NCI-H2227 (cell line): Measurements from ENCODE around the gene PIH1D1.
"Not testable (repeated sequence)": the region's sequence is repeated elsewhere in the genome, so short reads cannot be mapped to it uniquely, and the experiment has no call there.

ENCODE experiments used
- DNase-seq: peaks from one replicate; lab custom pipeline; 2025; ENCODE audit not compliant: unreplicated experiment; lab: John Stamatoyannopoulos, UW

The PIH1D1 gene

DNA sequence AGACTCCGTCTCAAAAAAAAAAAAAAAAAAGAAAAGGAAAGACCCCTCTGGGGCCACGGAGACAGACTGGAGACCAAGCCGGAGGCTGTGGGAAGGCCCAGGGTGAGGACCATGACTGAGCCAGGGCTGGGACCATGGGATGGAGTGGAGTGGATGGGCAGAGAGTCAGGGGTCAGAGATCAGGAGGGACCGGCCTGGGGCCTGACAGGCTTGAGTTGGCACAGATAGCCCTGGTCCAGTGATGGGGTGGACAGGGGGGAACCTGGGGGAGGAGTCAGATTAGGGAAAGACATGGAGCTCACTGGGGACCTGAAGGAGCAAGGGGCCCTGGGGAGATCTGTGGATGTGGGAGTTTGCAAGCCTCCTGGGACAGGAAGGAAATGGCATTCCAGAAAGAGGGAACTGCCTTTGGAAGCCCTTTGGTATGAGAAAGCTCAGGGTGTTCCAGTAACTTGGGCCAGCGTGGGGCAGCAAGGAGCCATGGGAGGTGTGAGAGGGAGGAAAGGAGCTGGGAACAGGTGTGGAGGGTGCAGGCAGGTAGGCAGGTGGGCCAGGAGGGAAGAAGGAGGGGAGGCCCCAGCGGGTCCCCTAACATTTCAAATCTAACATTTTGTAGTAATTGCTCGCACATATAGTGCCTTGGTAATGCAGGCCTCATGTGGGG is 29.5 kb upstream of the PIH1D1 start:
- no peak for DNase-seq

DNA sequence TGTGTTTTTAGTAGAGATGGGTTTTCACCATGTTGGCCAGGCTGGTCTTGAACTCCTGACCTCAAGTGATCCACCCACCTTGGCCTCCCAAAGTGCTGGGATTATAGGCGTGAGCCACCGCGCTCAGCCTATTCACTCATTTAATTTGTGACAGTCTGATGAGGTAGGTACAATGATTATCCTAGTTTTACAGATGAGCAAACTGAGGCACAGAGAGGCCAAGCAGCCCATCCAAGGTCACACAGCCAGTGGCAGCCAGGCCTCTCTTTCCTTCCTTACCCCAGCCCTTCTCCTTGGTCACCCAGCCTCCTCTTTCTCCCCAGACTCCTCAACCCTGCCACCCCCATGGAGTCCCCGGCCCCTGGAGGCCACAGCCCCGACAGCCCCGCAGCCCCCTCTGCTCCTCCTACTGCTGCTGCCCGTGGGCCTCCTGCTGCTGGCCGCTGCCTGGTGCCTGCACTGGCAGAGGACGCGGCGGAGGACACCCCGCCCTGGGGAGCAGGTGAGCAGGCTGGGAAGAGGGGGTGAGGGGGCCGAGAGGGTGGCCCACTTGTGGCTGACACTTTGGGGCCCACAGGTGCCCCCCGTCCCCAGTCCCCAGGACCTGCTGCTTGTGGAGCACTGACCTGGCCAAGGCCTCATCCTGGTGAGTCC is 28.5 kb upstream of the PIH1D1 start:
- DNase-seq = no peak

DNA sequence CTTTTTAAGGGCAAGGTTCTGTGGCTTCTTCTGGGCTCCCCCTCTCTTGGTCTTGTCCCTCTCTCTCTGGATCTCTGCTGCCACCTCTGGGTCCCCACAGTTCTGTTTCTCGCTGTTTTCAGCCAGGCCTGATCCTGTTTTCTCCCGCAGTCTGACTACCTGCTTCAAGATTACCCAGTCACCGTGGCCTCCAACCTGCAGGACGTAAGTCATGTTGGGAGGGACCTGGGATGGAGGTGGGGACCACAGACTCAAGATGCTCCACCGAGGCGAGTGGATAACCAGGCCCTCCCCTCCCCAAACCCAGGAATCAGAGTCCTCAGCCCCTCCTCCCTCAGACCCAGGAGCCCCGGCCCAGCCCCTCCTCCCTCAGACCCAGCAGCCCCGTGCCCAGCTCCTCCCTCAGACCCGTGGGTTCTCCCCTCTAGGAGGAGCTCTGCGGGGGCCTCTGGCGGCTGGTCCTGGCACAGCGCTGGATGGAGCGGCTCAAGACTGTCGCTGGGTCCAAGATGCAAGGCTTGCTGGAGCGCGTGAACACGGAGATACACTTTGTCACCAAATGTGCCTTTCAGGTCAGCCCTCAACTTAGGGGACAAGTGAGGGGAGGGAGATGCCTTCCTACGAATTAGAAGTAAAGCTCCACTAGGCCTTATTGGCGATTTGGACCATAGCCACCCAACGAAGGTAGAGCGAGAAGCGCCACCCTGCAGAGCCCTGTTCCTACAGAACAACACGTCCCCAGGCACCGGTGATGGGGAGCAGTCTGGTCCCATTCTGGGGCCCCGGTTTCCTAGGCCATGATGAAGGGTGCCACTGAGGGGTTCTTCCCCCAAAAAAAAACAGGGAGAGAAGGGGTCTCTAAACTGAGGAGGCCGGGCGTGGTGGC is 24.6 kb upstream of the PIH1D1 start:
- DNase-seq = peak; percentile 46

DNA sequence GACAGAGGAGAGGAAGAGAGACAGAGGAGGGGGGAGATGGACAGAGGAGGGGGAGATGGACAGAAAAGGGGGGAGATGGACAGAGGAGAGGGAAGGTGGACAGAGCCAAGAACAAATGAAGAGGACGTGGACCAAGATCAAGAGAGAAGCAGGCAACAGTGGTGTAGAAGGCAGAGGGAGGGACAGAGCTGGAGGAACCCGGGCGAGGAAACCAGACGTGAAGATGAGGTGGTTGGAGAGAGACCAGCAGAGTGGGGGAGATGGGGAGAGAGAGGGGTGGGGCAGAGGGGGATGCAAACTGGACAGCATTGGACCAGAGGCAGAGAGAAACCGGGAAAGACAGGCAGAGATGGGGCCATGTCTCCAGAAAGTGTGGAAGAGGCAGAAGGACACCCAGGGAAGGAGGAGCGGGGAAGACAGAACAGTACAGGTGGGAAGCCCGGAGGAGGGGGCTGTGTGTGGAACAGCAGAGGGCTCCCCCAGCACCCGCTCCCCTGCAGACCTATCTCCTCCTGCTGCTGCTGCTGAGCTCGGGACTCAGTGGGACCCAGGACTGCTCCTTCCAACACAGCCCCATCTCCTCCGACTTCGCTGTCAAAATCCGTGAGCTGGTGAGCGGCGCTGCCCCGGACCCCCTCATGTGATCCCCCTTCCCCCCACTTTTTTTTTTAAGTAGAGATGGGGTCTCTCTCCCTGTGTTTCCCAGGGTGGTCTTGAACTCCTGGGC is 23.7 kb upstream of the PIH1D1 start:
- no peak for DNase-seq

DNA sequence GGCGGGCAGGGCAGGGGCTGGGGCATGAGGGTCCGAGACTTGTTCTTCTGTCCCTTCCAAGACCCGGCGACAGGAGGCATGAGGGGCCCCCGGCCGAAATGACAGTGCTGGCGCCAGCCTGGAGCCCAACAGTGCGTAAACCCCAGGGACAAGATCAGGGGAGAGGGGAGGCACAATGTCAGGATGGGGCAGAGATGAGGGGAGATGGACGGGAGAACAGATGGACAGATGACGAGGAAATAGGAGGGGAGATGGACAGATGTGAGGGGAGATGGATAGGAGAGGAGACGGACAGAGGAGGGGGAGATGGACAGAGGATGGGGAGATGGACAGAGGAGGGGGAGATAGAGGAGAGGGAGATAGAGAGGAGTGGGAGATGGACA is 22.9 kb upstream of the PIH1D1 start:
- DNase-seq = no peak

DNA sequence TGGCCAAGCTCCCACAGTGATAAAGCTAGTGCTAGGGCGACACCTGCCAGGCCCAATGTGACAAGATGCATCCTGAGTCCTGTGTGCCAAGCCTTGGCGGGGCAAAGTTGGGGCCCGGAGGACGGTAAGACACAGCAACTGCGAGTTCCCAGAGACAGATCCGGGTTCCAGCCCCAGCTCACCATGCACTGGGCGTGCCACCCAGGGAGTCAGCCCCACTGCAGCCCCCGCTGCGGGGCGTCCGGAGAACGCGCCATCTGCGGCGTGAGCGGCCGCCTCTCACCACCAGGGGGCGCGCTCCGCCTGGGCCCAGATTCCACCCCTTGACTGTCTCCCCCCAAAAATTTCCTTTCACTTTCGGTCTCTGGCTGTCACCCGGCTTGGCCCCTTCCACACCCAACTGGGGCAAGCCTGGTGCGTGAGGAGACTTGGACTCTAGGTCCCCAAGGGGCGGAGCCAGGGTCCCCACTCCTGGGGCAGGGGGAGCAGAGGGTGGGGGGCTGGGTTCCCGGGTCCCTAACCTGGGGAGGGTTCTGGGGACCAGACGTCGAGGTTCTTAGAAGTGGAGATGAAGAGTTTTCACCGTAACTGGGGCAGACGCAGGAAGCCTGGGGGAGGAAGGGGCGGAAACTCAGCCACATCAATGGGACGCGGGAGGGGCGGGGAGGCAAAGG is 22.4 kb upstream of the PIH1D1 start, which contains the start of gene FLT3LG:
TSS of gene FLT3LG (plus strand) at position 348 of the 674 bp plus-strand sequence. CDS start 425 bp downstream, outside the sequence.
- peak; percentile 54 for DNase-seq

DNA sequence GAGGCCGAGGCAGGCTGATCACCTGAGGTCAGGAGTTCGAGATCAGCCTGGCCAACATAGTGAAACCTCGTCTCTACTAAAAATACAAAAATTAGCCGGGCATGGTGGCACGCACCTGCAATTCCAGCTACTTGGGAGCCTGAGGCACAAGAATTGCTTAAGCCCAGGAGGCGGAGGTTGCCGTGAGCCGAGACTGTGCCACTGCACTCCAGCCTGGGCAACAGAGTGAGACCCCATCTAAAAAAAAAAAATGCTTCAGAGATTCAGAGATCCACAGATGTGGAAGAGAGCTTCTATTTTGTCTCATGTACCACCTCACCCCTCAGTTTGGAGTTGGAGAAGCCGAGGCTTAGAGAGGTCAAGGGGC is 21.9 kb upstream of the PIH1D1 start:
- not testable (repeated sequence) for DNase-seq

DNA sequence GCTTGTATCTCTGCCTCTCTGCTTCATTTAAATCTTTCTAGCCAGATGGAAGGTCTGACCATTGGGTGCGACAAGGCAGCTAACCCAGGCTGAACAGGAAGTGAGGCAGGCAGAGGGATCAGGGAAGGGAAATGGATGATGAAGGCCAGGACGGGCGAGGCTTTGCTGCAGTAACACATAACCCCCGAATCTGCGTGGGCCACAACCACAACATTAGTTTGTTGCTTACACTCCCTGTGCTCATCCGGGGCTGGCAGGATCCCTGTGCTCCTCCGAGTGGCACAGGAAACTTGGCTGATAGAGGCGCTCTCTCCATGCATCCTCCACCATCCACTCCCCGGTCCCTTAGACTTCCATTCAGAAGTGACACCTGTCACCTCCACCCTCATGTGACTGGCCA is 21.3 kb upstream of the PIH1D1 start:
- DNase-seq = no peak

DNA sequence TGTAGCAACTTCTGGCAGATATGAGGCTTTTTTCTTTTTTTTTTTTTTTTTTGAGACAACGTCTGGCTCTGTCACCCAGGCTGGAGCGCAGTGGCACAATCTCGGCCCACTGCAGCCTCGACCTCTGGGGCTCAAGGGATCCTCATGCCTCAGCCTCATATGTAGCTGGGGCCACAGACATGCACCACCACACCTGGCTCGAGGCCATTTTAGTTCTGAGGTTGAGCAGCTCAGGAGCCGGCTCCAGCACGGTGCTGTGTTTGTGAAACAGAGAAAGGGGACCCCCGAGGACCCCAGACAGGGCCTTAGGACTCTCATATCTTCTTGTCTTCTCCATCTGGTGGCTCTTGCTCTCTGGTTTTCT is 19.0 kb upstream of the PIH1D1 start:
- no peak for DNase-seq

DNA sequence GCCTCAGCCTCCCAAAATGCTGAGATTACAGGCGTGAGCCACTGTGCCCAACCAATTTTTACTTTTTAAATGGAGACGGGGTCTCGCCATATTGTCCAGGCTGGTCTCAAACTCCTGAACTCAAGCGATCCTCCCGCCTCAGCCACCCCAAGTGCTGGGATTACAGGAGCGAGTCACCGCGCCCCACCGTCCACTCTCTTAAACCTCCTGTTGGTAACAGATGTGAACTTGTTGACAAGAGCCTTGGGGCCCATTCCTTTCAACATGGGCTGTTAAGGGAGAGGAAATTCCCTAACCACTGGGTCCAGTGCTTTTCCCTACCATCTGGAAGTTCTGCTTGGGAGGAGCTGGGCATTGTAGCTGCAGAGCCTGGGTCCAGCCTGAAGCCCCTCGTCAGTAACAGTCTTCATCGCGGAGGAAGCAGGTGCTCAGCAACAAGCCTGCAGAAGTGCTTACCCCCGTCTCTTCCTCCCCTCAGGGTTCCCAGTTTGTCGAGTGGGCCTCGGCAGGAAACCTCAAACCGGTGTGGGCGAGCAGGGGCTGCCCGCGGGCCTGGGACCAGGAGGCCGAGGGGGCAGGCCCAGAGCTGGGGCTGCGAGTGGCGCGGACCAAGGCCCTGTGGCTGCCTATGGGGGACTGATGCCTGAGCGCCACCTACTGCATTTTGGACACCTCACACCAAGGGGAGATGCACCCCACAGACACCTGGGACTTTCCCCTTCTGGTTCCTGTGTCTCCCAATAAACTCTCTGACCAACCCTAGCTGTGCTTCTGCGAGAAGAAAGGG is 18.4 kb upstream of the PIH1D1 start:
- DNase-seq = no peak

DNA sequence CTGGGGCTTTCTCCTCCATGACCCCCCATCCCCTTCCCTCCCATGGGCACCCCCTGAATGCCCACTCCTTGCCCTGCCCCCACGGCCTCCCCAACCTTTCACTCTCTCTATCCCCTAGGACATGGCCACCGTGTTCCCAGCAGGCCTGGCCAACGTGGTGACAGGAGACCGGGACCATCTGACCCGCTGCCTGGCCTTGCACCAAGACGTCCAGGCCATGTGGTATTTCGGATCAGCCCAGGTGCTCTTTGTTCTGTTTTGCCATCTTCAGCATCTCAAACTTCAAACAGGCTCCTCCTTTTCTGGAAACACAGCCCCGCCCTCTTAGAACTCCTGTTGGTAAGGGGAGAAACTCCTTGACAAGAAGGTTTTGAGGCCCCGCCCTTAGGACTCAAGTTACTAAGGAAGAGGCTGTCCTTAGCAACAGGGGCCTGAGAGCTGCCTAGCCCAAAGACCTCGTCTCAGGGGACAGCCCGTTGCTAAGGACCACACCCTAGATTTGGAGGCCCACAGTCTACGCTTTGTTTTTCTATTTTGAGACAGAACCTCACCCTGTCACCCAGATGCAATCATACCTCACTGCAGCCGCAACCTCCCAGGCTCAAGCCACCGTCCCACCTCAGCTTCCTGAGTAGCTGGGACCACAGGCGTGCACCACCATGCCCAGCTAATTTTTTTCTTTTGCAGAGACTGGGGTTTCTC is 17.3 kb upstream of the PIH1D1 start:
- peak; percentile 10 for DNase-seq

DNA sequence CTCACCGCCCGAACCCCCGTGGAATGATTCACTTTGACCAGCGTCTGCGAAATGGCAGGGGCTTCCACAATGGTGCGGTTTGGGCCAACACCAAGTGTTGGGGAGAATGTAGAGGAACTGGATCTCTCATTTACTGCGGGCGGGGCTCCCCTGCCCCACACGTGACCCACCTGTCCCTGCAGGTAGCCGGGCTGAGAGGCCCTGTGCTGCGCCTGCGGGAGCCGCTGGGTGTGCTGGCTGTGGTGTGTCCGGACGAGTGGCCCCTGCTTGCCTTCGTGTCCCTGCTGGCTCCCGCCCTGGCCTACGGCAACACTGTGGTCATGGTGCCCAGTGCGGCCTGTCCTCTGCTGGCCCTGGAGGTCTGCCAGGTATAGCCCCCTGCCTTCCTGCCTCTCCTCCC is 16.6 kb upstream of the PIH1D1 start:
- DNase-seq = no peak

DNA sequence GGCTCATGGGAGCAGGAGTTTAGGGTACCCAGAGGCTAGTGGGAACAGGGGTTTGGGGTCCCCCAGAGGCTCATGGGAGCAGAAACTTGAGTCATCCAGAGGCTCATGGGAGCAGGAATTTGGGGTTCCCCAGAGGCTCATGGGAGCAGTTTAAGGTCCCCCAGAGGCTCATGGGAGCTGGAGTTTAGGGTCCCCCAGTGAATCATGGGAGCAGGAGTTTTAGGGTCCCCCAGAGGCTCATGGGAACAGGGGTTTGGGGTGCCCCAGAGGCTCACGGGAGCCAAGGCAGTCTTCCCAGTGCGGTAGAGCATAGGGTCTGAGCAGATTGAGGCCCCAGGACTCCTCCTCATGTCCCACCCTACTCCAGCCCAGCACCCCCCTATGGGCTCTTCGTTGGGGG is 13.8 kb upstream of the PIH1D1 start:
- DNase-seq = no peak

DNA sequence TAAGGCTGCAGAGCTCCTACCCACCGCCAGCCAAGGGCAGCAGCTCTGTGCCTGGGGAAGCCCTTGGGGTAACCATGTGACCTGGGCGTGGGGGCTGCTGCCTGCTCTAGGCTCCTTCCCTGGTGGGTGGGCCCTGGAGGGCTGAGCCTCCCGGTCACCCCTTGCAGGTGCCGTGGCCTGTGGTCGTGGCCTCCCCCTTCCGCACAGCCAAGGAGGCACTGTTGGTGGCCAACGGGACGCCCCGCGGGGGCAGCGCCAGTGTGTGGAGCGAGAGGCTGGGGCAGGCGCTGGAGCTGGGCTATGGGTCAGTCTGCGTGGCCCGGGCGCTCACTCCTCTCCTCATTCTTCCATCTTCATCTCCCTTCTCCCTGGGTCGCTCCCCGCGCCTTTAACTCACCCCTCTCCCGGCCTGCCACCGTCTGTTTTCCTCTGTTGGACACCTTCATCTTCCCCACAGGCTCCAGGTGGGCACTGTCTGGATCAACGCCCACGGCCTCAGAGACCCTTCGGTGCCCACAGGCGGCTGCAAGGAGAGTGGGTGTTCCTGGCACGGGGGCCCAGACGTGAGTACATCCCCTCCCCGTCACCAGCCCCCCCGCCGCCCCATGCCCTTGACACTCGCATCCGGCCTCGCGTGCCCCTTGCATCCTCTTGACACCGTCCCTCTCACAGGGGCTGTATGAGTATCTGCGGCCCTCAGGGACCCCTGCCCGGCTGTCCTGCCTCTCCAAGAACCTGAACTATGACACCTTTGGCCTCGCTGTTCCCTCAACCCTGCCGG is 12.5 kb upstream of the PIH1D1 start:
- DNase-seq = no peak

DNA sequence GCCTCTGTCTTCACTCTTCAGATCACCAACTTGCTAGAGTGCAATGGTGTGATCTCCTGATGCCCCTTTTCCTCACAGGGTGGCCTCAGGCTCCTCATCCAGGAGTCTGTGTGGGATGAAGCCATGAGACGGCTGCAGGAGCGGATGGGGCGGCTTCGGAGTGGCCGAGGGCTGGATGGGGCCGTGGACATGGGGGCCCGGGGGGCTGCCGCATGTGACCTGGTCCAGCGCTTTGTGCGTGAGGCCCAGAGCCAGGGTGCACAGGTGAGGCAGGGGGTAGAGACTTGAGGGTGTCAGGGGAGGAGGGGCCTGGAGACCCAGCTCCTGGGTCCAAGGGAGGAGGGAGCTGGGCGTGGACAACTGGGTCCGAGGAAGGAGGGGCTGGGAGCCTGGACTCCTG is 10.9 kb upstream of the PIH1D1 start:
- no peak for DNase-seq

DNA sequence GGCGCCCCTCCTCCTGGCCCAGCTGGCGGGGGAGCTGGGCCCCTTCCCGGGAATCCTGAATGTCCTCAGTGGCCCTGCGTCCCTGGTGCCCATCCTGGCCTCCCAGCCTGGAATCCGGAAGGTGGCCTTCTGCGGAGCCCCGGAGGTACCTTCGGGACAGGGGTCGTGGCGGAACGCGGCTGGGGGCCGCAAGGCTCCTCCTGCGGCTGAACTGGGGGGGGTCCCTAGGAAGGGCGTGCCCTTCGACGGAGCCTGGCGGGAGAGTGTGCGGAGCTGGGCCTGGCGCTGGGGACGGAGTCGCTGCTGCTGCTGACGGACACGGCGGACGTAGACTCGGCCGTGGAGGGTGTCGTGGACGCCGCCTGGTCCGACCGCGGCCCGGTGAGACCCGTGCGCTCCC is 10.0 kb upstream of the PIH1D1 start:
- DNase-seq = no peak

DNA sequence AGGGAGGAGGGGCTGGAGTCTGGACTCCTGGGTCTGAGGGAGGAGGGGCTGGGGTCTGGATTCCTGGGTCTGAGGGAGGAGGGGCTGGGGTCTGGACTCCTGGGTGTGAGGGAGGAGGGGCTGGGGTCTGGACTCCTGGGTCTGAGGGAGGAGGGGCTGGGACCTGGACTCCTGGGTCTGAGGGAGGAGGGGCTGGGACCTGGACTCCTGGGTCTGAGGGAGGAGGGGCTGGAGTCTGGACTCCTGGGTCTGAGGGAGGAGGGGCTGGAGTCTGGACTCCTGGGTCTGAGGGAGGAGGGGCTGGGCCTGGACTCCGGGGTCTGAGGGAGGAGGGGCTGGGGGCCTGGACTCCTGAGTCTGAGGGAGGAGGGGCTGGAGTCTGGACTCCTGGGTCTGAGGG is 9.5 kb upstream of the PIH1D1 start:
- not testable (repeated sequence) for DNase-seq

DNA sequence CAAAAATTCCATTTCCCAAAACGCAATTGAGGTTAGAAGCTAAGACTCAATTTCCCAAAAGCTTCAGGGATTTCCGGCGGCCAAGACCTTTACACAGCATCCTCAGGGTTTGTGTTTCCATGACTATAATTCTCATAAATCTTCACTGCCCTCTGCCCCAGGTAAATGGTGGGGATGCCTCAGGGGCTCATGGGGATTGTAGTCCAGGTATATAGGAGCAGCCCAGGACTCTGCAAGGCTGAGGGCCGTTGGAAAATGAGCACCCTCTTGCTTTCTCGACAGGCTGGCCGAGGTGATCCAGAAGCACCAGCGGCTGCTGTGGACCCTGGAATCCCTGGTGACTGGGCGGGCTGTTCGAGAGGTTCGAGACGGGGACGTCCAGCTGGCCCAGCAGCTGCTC is 7.8 kb upstream of the PIH1D1 start:
- DNase-seq = no peak

DNA sequence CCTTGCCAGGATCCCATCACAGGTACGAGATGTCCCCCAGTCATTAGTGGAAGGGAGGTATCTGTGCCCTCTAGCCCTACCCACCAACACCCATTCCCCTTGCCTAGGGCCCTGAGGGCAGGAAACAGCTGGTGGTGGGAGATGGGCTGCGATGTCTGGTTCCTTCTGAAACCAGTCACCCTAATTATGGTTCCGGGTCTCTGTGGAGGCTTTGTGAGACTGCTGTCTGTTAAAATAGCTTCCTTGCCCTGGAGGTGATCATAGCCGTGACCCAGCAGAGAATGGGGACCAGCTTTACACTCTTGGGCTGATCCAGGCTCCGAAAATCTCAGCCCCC is 6.9 kb upstream of the PIH1D1 start:
- no peak for DNase-seq
